Stimulated activated CD4-positive, alpha-beta T cell treated with anti-CD3 and anti-CD28 coated beads, TNF-alpha, amount 100 ng/mL, for 1 hour (primary cell): ENCODE measurements around the gene SMYD4.
"Not testable (repeated sequence)": the region's sequence is repeated elsewhere in the genome, so short reads cannot be mapped to it uniquely, and the experiment has no call there.

Experiments
- DNase-seq, 3 donors: peaks; one replicate each; pipeline ENCODE4 v3.0.0-alpha.2; 2020; ENCODE audit warnings: low read depth in 3 of 3, low spot score in 1 of 3

The SMYD4 gene

GRCh38 chr17:1758807-1759206 lies 70.9 kb downstream of the SMYD4 start:
- DNase-seq: no peak

DNA sequence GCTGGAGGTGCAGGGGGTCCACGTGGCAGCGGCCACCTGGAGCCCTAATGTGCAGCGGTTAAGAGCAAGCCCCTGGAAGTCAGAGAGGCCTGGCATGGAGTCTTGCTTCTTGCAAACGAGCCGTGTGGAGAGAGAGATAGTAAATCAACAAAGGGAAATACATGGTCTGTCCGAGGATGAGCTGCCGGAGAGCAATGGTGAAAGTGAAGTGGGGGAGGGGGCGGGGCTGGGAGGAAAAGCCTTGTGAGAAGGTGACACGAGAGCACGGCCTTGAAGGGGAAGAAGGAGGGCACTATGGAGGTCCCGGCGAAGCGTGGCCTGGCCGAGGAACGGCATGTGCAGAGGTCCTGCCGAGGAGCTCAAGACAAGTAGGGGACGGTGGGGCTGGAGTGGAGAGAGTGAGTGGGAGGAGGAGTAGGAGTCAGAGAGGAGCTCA lies 73.9 kb downstream of the SMYD4 start:
- no peak for DNase-seq

GRCh38 chr17:1755252-1755826 lies 74.4 kb downstream of the SMYD4 start:
- DNase-seq: no peak

DNA sequence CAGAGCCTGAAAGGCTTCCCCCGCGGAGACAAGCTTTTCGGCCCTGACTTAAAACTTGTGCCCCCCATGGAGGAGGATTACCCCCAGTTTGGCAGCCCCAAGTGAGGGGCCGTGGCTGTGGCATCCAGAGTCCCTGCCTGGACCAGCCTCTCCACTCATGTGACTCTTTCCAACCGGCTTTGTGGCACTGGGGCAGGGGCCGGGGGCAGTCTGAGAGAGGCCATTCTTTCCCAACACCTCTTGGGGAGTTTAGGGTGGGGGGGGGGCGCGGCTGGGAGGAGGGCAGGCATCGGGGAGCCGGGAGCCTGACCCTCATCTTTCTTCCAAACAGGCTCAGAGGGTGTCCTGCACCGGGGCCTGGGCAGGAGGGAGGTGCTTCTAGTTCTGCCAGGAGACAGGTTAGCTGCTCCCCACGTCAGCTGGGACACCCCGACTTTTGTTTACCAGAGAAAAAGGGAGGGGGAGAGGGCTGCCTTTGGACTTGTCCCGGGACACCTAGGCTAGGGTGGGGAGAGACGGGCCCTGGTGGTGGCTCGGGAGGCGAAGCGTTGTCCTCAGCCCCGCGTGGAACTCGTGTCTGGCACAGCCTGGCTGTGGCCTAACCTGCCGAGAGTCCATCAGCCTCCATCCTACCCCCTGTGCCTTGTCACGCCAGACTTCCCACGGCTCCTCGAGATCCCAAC lies 75.1 kb downstream of the SMYD4 start:
- DNase-seq: no peak

GRCh38 chr17:1753767-1754429 lies 75.8 kb downstream of the SMYD4 start:
- no peak for DNase-seq

DNA sequence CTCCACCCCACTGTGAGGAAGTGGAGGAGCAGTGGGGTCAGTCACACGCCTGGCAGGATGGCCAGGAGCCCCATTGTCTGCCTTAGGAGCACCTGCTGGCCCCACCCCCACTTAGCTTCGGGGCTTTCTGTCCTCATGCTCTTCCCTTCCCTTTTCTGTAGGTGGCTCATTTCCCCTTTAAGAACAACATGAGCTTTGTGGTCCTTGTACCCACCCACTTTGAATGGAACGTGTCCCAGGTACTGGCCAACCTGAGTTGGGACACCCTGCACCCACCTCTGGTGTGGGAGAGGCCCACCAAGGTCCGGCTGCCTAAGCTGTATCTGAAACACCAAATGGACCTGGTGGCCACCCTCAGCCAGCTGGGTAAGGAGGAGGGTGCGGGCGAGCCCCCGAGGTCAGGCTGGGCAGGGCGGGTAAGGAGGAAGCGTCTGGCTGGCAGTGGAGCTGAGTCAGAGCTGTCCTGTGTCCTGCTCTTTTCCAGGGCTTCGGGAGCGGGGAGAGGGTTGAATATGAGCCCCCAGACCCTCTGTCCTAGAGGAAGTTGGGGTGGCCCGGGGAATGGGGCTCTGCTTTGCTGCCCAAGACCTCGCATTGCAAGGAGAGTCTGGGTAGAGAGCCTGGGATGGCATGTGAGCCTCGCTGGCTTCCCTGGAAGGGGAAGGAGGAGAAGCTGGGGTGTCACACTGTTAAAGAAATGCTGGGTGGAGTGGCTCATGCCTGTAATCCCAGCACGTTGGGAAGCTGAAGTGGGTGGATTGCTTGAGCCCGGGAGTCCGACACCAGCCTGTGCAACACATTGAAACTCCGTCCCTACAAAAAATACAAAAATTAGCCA lies 77.1 kb downstream of the SMYD4 start:
- no peak for DNase-seq

GRCh38 chr17:1750628-1751027 lies 79.1 kb downstream of the SMYD4 start:
- DNase-seq: no peak

GRCh38 chr17:1746975-1747543 lies 82.6 kb downstream of the SMYD4 start:
- DNase-seq: no peak

GRCh38 chr17:1745513-1746020 lies 84.1 kb downstream of the SMYD4 start:
- no peak for DNase-seq

DNA sequence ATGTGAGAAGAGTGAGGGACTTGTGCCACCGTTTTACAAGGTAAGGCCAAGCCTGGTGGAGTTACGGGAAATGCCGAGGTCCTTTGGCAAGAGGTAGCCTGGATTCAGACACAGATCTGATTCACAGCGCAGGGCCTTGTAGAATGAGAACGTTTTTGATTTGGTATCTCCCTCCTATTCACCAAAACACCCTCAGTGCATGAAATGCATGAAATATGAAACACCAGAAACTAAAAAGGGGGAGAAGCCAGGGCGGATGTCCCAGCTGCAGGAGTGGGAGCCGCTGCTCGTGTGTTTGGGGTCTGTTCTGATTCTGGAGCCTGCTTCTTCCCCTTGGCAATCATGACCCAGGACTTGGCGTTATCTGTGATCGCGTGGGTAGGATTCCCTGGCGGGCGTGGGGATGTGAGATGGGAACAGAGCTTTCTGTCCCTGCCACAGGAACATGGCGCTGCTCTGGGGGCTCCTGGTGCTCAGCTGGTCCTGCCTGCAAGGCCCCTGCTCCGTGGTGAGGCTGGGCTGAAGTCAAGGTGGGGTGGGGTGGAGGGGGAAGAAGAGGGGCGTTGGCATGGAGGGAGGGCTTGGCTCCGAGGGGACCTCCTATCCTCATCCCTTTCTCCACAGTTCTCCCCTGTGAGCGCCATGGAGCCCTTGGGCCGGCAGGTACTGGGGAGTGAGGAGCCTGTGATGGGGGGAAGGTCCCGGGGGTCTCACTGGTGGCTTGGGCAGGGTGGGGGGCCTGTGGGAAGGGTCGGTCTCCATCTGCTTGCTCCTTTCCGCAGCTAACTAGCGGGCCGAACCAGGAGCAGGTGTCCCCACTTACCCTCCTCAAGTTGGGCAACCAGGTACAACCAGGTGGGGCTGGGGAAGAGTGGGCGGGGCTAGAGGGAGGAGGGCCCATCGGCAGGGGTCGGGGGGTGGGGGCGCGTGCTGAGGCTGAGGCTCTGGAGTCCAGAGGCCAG lies 84.9 kb downstream of the SMYD4 start:
- DNase-seq: no peak

DNA sequence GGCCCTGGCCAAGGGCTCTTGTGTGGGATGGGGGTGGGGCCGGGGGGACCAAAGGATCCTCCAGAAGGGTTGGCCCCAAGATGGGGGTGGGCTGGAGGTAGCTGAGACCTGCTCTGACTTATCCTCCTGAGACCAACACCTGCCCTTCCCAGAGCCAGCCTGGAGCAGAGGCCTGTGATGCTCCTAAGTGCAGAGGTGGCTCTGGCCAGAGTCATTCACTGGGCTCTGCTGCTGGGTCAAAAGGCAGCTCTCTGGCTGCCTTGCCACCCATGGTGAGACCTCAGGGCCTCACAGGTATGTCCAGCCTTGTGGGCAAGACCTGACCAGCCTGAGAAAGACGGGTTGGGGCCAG lies 86.6 kb downstream of the SMYD4 start:
- no peak for DNase-seq

- DNase-seq: no peak
Observed at GRCh38 chr17:1742371-1743087, 87.2 kb downstream of the SMYD4 start, which contains the start of gene SERPINF2. Gene SERPINF2 (plus strand): TSS chr17:1742871. CDS start chr17:1744996, 2,125 bp downstream.

- DNase-seq: not testable (repeated sequence)
Observed at GRCh38 chr17:1741899-1742298, 87.8 kb downstream of the SMYD4 start.

DNA sequence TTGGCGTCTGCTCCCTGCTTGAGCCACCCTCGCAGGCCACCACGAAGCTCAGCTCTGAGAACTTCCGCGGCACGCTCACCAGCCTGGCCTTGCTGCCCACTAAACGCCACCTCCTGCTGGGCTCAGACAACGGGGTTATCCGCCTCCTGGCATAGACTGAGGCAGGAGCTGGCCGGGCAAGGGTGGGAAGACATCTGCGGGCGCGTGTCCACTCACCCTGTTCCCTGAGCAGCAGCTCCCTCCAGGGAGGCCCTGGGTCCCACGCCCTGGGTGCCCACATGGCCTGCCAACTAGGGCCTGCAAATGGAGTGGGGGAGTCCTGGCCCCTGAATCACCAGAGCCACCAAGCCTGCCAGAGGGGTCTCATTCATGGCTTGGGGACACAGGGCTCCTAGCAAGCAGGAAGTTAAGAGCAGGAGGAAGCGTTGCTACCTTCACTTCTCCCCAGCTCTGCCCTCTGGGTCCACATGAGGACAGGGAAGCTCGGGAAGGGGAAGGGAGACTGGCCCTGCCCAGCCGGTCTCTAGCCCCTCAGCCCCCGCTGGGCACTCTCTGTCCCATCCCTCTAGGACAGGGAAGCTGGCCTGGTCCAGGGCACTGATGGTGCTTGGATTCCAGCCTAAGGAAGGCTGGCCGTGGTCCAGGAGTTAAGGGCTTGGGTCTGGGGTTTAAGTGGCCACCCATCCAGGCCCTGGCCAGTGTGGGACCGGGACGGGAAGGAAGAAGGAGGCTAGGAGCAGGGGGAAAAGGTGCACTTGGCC lies 92.0 kb downstream of the SMYD4 start:
- no peak for DNase-seq

- DNase-seq: no peak
Observed at GRCh38 chr17:1736348-1737281, 93.1 kb downstream of the SMYD4 start.

GRCh38 chr17:1735834-1736347 lies 93.8 kb downstream of the SMYD4 start:
- no peak for DNase-seq

GRCh38 chr17:1735418-1735817 lies 94.3 kb downstream of the SMYD4 start:
- DNase-seq: no peak
